ENCODE results near the gene FA2H. TPM values are rescaled to one million over a fixed set of nuclear protein-coding genes. Genes with fewer than 3 reads are reported as not detected.

Gene FA2H
- polyA plus RNA-seq, 2 of the 4 experiments (the other 2 are of a cell fraction) = 5.6 to 7.1 TPM

- FAIRE-seq (no peak), DNase-seq (ENCODE audit: low read depth in 1 of 2, low spot score in 1 of 2) (no peak), ATAC-seq (no peak)
- ChIA-PET CTCF (interaction anchor here (0.6 to 1.7 kb wide), 3 partner anchors 28 to 576 kb away, joined by 3 to 8 read pairs (median 4); no protein-coding TSS in a partner anchor), POLR2A (no interaction called here)
- WGBS (ENCODE audit: missing lambda C conversion rate) = 97% methylated on average over 5 of the region's 5 CpGs
- Histone ChIP-seq H3K27ac (no peak overlapping the region), H3K4me2 (no peak overlapping the region), H3K4me1 (peaks cover 7% of the 10 kb centered on the region; the same call in 2 of the 3 replicates), H3K4me3 (no peak overlapping the region), H3K9me3 (no peaks in the 10 kb centered on the region)
- no peak for TF ChIP-seq MYC (IDR thresholded peaks at IDR 0.05; ENCODE audit: borderline replicate concordance, low read length)
- no peak for TF ChIP-seq TP53 (CRISPR knock-in tag; IDR thresholded peaks at IDR 0.05)
- no peak for TF ChIP-seq FOSL2 (IDR thresholded peaks at IDR 0.05)
- no peak for TF ChIP-seq FOSL2 (CRISPR knock-in tag; IDR thresholded peaks at IDR 0.05)
- no peak for TF ChIP-seq HOXB5 (CRISPR knock-in tag; IDR thresholded peaks at IDR 0.05)
- no peak for TF ChIP-seq MAFK (IDR thresholded peaks at IDR 0.05; ENCODE audit: partially characterized antibody)
- TF ChIP-seq CTCF (IDR thresholded peaks at IDR 0.05) = no peak
- TF ChIP-seq ZSCAN20 (CRISPR knock-in tag; IDR thresholded peaks at IDR 0.05) = no peak
- no peak for TF ChIP-seq EHF (CRISPR knock-in tag; IDR thresholded peaks at IDR 0.05)
- TF ChIP-seq CBX8 (IDR thresholded peaks at IDR 0.05) = no peak
- TF ChIP-seq HOXB13 (CRISPR knock-in tag; IDR thresholded peaks at IDR 0.05; ENCODE audit: low read depth) = no peak
- no peak for TF ChIP-seq CBX2 (IDR thresholded peaks at IDR 0.05; ENCODE audit: borderline replicate concordance, low read depth)
- TF ChIP-seq HDAC2 (IDR thresholded peaks at IDR 0.05) = no peak
- no peak for TF ChIP-seq NR3C1 (IDR thresholded peaks at IDR 0.05)
- no peak for TF ChIP-seq KDM5A (IDR thresholded peaks at IDR 0.05)
- TF ChIP-seq, protein P1, sequence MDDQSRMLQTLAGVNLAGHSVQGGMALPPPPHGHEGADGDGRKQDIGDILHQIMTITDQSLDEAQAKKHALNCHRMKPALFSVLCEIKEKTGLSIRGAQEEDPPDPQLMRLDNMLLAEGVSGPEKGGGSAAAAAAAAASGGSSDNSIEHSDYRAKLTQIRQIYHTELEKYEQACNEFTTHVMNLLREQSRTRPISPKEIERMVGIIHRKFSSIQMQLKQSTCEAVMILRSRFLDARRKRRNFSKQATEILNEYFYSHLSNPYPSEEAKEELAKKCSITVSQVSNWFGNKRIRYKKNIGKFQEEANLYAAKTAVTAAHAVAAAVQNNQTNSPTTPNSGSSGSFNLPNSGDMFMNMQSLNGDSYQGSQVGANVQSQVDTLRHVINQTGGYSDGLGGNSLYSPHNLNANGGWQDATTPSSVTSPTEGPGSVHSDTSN (IDR thresholded peaks at IDR 0.05) = no peak
- TF ChIP-seq MAX (IDR thresholded peaks at IDR 0.05) = no peak
- no peak for TF ChIP-seq CEBPB (IDR thresholded peaks at IDR 0.05)
- TF ChIP-seq ATOH8 (CRISPR knock-in tag; IDR thresholded peaks at IDR 0.05; ENCODE audit: low read depth) = no peak
Measured at GRCh38 chr16:74751658-74752057, 23.0 kb downstream of the FA2H start.

GRCh38 chr16:74749291-74750055 lies 25.1 kb downstream of the FA2H start:
- 73% methylated on average over 17 of the region's 20 CpGs for WGBS (ENCODE audit: missing lambda C conversion rate)
- ATAC-seq = no peak
- H3K4me1 ChIP-seq = peaks cover 23% of the 10 kb centered on the region
- FAIRE-seq = no peak
- no peak overlapping the region for H3K4me2 ChIP-seq
- ChIA-PET CTCF (interaction anchor here (1.1 to 1.9 kb wide), 5 partner anchors 17 to 113 kb away, joined by 3 to 7 read pairs (median 5); partner anchors contain the start of gene FA2H), POLR2A (no interaction called here)
- no peak overlapping the region for H3K4me3 ChIP-seq
- H3K9me3 ChIP-seq = no peaks in the 10 kb centered on the region
- peak overlapping the region in 1 of 2 experiments; percentile 58; a peak in 2 of 6 replicates for H3K27ac ChIP-seq
- DNase-seq (ENCODE audit: low read depth in 1 of 2, low spot score in 1 of 2) = no peak
- TF ChIP-seq ATOH8 (CRISPR knock-in tag; IDR thresholded peaks at IDR 0.05; ENCODE audit: low read depth) = no peak
- TF ChIP-seq FOSB (CRISPR knock-in tag; IDR thresholded peaks at IDR 0.05) = no peak
- TF ChIP-seq NFE2L2 (conservative IDR thresholded peaks at IDR 0.05; ENCODE audit: low read length) = no peak
- TF ChIP-seq SREBF2 (IDR thresholded peaks at IDR 0.05) = no peak
- no peak for TF ChIP-seq HOXB13 (CRISPR knock-in tag; IDR thresholded peaks at IDR 0.05; ENCODE audit: low read depth)
- no peak for TF ChIP-seq KDM1A (IDR thresholded peaks at IDR 0.05; ENCODE audit: low read depth)
- no peak for TF ChIP-seq HOXA7 (CRISPR knock-in tag; IDR thresholded peaks at IDR 0.05)
- no peak for TF ChIP-seq MAZ (IDR thresholded peaks at IDR 0.05; ENCODE audit: borderline replicate concordance, low read depth, low read length)
- TF ChIP-seq RAD21 (conservative IDR thresholded peaks at IDR 0.05 in 1 of 2, IDR thresholded peaks at IDR 0.05 in 1 of 2) = no peak
- no peak for TF ChIP-seq USF2 (IDR thresholded peaks at IDR 0.05)
- TF ChIP-seq TFCP2L1 (CRISPR knock-in tag; IDR thresholded peaks at IDR 0.05) = no peak
- TF ChIP-seq ZNF302 (CRISPR knock-in tag; IDR thresholded peaks at IDR 0.05) = no peak
